ENCODE measurements around the gene SERTAD4.

SERTAD4 gene

GRCh38 chr1:210223226-210223904 lies 9.2 kb upstream of the SERTAD4 start:
- TF ChIP-seq GATA3 (IDR thresholded peaks at IDR 0.05; ENCODE audit: low read depth, low read length) (no peak), GATA2 (IDR thresholded peaks at IDR 0.05; ENCODE audit: low read depth, low read length) (no peak)

GRCh38 chr1:210228158-210228557 lies 4.4 kb upstream of the SERTAD4 start:
- TF ChIP-seq GATA2 (IDR thresholded peaks at IDR 0.05; ENCODE audit: low read depth, low read length): no peak
- TF ChIP-seq GATA3 (IDR thresholded peaks at IDR 0.05; ENCODE audit: low read depth, low read length): no peak

- TF ChIP-seq GATA3 (IDR thresholded peaks at IDR 0.05; ENCODE audit: low read depth, low read length) (no peak), GATA2 (IDR thresholded peaks at IDR 0.05; ENCODE audit: low read depth, low read length) (no peak)
These were observed 2.4 kb upstream of the SERTAD4 start for GRCh38 chr1:210230149-210230695.

GRCh38 chr1:210231846-210232510 lies 618 bp upstream of the SERTAD4 start:
- no peak for TF ChIP-seq GATA3 (IDR thresholded peaks at IDR 0.05; ENCODE audit: low read depth, low read length)
- peak; percentile 16; the same call in 1 of the 2 replicates for TF ChIP-seq GATA2 (IDR thresholded peaks at IDR 0.05; ENCODE audit: low read depth, low read length)

- TF ChIP-seq GATA3 (IDR thresholded peaks at IDR 0.05; ENCODE audit: low read depth, low read length) (no peak), GATA2 (IDR thresholded peaks at IDR 0.05; ENCODE audit: low read depth, low read length) (no peak)
These were observed 559 bp downstream of the SERTAD4 start for GRCh38 chr1:210233216-210233494.

GRCh38 chr1:210233495-210234328 lies 1.1 kb downstream of the SERTAD4 start:
- no peak for TF ChIP-seq GATA2 (IDR thresholded peaks at IDR 0.05; ENCODE audit: low read depth, low read length)
- TF ChIP-seq GATA3 (IDR thresholded peaks at IDR 0.05; ENCODE audit: low read depth, low read length): no peak

- TF ChIP-seq GATA3 (IDR thresholded peaks at IDR 0.05; ENCODE audit: low read depth, low read length): no peak
- no peak for TF ChIP-seq GATA2 (IDR thresholded peaks at IDR 0.05; ENCODE audit: low read depth, low read length)
These were observed 1.7 kb downstream of the SERTAD4 start for GRCh38 chr1:210234329-210234757.

- no peak for TF ChIP-seq GATA3 (IDR thresholded peaks at IDR 0.05; ENCODE audit: low read depth, low read length)
- TF ChIP-seq GATA2 (IDR thresholded peaks at IDR 0.05; ENCODE audit: low read depth, low read length): no peak
These were observed 2.9 kb downstream of the SERTAD4 start for GRCh38 chr1:210235363-210236053.

GRCh38 chr1:210236386-210236839 lies 3.8 kb downstream of the SERTAD4 start:
- no peak for TF ChIP-seq GATA3 (IDR thresholded peaks at IDR 0.05; ENCODE audit: low read depth, low read length)
- no peak for TF ChIP-seq GATA2 (IDR thresholded peaks at IDR 0.05; ENCODE audit: low read depth, low read length)

GRCh38 chr1:210236840-210237409 lies 4.3 kb downstream of the SERTAD4 start:
- no peak for TF ChIP-seq GATA2 (IDR thresholded peaks at IDR 0.05; ENCODE audit: low read depth, low read length)
- no peak for TF ChIP-seq GATA3 (IDR thresholded peaks at IDR 0.05; ENCODE audit: low read depth, low read length)

GRCh38 chr1:210237479-210237878 lies 4.9 kb downstream of the SERTAD4 start:
- TF ChIP-seq GATA2 (IDR thresholded peaks at IDR 0.05; ENCODE audit: low read depth, low read length): no peak
- no peak for TF ChIP-seq GATA3 (IDR thresholded peaks at IDR 0.05; ENCODE audit: low read depth, low read length)

GRCh38 chr1:210237981-210238380 lies 5.4 kb downstream of the SERTAD4 start:
- TF ChIP-seq GATA3 (IDR thresholded peaks at IDR 0.05; ENCODE audit: low read depth, low read length): no peak
- no peak for TF ChIP-seq GATA2 (IDR thresholded peaks at IDR 0.05; ENCODE audit: low read depth, low read length)

GRCh38 chr1:210239349-210240111 lies 6.9 kb downstream of the SERTAD4 start:
- no peak for TF ChIP-seq GATA3 (IDR thresholded peaks at IDR 0.05; ENCODE audit: low read depth, low read length)
- TF ChIP-seq GATA2 (IDR thresholded peaks at IDR 0.05; ENCODE audit: low read depth, low read length): no peak
